GM18873 (cell line): ENCODE results near the gene RFC1.
"Not testable (repeated sequence)": the region's sequence is repeated elsewhere in the genome, so short reads cannot be mapped to it uniquely, and the experiment has no call there.

Experiments
- ATAC-seq: cut with Tn5 transposase; IDR thresholded peaks from one replicate; pipeline ENCODE4 v1.9.1; 2021; ENCODE audit warnings: mild to moderate bottlenecking, moderate library complexity, moderate number of reproducible peaks; ENCODE audit not compliant: unreplicated experiment, low FRiP score

Gene RFC1

GRCh38 chr4:39308611-39309010 lies 57.6 kb downstream of the RFC1 start:
- ATAC-seq, result no peak

GRCh38 chr4:39305912-39306677 lies 60.1 kb downstream of the RFC1 start:
- ATAC-seq, result no peak

GRCh38 chr4:39304651-39305050 lies 61.5 kb downstream of the RFC1 start:
- no peak for ATAC-seq

GRCh38 chr4:39303871-39304270 lies 62.3 kb downstream of the RFC1 start:
- no peak for ATAC-seq

GRCh38 chr4:39302901-39303300 lies 63.3 kb downstream of the RFC1 start:
- ATAC-seq, result no peak

- ATAC-seq, result no peak
Observed at GRCh38 chr4:39295784-39296183, 70.4 kb downstream of the RFC1 start.

- ATAC-seq, result not testable (repeated sequence)
Observed at GRCh38 chr4:39292433-39292832, 73.7 kb downstream of the RFC1 start.

GRCh38 chr4:39291686-39292085 lies 74.5 kb downstream of the RFC1 start:
- no peak for ATAC-seq

- ATAC-seq, result no peak
Observed at GRCh38 chr4:39287223-39287622, 78.9 kb downstream of the RFC1 start.

GRCh38 chr4:39286263-39286662 lies 79.9 kb downstream of the RFC1 start:
- ATAC-seq, result no peak

GRCh38 chr4:39285853-39286252 lies 80.3 kb downstream of the RFC1 start:
- ATAC-seq, result no peak

- ATAC-seq, result no peak
Observed at GRCh38 chr4:39285111-39285795, 80.9 kb downstream of the RFC1 start.

- ATAC-seq, result no peak
Observed at GRCh38 chr4:39280770-39281169, 85.4 kb downstream of the RFC1 start.

- ATAC-seq, result no peak
Observed at GRCh38 chr4:39279416-39279815, 86.7 kb downstream of the RFC1 start.

- ATAC-seq, result no peak
Observed at GRCh38 chr4:39278476-39278875, 87.7 kb downstream of the RFC1 start.

GRCh38 chr4:39277661-39278060 lies 88.5 kb downstream of the RFC1 start:
- ATAC-seq, result not testable (repeated sequence)

- ATAC-seq, result no peak
Observed at GRCh38 chr4:39274503-39274902, 91.7 kb downstream of the RFC1 start.

- ATAC-seq, result no peak
Observed at GRCh38 chr4:39263895-39264294, 102.3 kb downstream of the RFC1 start.

- no peak for ATAC-seq
Observed at GRCh38 chr4:39259571-39260330, 106.4 kb downstream of the RFC1 start.

GRCh38 chr4:39256436-39256835 lies 109.7 kb downstream of the RFC1 start:
- ATAC-seq, result no peak

- ATAC-seq, result no peak
Observed at GRCh38 chr4:39255871-39256270, 110.3 kb downstream of the RFC1 start.
